Mesenchymal stem cell (in vitro differentiated cells and primary cell): ENCODE results near the gene SPNS3.

Experiments
- DNase-seq: peaks from one replicate; pipeline ENCODE4 v3.0.0-alpha.2; 2013
- H2AFZ ChIP-seq: one replicate; pipeline ENCODE4 v1.6.1; 2013; ENCODE audit warnings: low read depth, mild to moderate bottlenecking, control low read depth, inconsistent platforms, low read length, moderate library complexity
- H2AK5ac ChIP-seq: 2 replicates; pipeline ENCODE4 v1.6.1; 2013; ENCODE audit warnings: low read length, moderate library complexity, mild to moderate bottlenecking, inconsistent platforms; ENCODE audit not compliant: severe bottlenecking
- H2BK120ac ChIP-seq: one replicate; pipeline ENCODE4 v1.6.1; 2013; ENCODE audit warnings: low read depth, mild to moderate bottlenecking, inconsistent platforms, low read length, moderate library complexity
- H2BK12ac ChIP-seq, 2 experiments: one replicate each; pipeline ENCODE4 v1.6.1; 2013; ENCODE audit warnings: inconsistent platforms in 2 of 2, low read length in 2 of 2, mild to moderate bottlenecking in 2 of 2, moderate library complexity in 2 of 2, control low read depth in 1 of 2
- H2BK15ac ChIP-seq: one replicate; pipeline ENCODE4 v1.6.1; 2013; ENCODE audit warnings: mild to moderate bottlenecking, low read depth, inconsistent platforms; ENCODE audit not compliant: poor library complexity, severe bottlenecking
- H2BK5ac ChIP-seq: 2 replicates; pipeline ENCODE4 v1.6.1; 2013; ENCODE audit warnings: low read depth, mild to moderate bottlenecking, low read length, control low read depth, inconsistent platforms; ENCODE audit not compliant: poor library complexity, severe bottlenecking
- H3K14ac ChIP-seq, 2 experiments: one replicate each; pipeline ENCODE4 v1.6.1; 2013; ENCODE audit warnings: inconsistent platforms in 2 of 2, low read length in 2 of 2, control low read depth in 1 of 2, mild to moderate bottlenecking in 1 of 2, moderate library complexity in 1 of 2
- H3K18ac ChIP-seq, 2 experiments: one replicate each; pipeline ENCODE4 v1.6.1; 2013; ENCODE audit warnings: inconsistent platforms in 2 of 2, low read length in 2 of 2, control low read depth in 1 of 2, low read depth in 1 of 2, mild to moderate bottlenecking in 1 of 2
- H3K23ac ChIP-seq, 2 experiments: one replicate each; pipeline ENCODE4 v1.6.1; 2013; ENCODE audit warnings: inconsistent platforms in 2 of 2, low read length in 2 of 2, mild to moderate bottlenecking in 2 of 2, moderate library complexity in 2 of 2, control low read depth in 1 of 2
- H3K27ac ChIP-seq: 2 replicates; pipeline ENCODE4 v1.5.1; 2013; ENCODE audit warnings: mild to moderate bottlenecking, moderate library complexity, low read length, control low read depth, inconsistent platforms; ENCODE audit not compliant: poor library complexity, severe bottlenecking
- H3K27me3 ChIP-seq, 2 experiments: 2 replicates each; pipeline versions ENCODE4 v1.6.1 to v1.7.0; 2013; ENCODE audit warnings: low read length in 2 of 2, mild to moderate bottlenecking in 2 of 2, moderate library complexity in 2 of 2, control low read depth in 1 of 2, inconsistent platforms in 1 of 2; ENCODE audit not compliant: control insufficient read depth in 1 of 2, insufficient read depth in 1 of 2
- H3K36me3 ChIP-seq, 2 experiments: 2 replicates each; pipeline versions ENCODE4 v1.6.1 to v1.7.0; 2013; ENCODE audit warnings: low read length in 2 of 2, control low read depth in 1 of 2, inconsistent platforms in 1 of 2, low read depth in 1 of 2, mild to moderate bottlenecking in 1 of 2; ENCODE audit not compliant: insufficient read depth in 2 of 2, control insufficient read depth in 1 of 2
- H3K4ac ChIP-seq, 2 experiments: one replicate each; pipeline ENCODE4 v1.6.1; 2013; ENCODE audit warnings: inconsistent platforms in 2 of 2, low read length in 2 of 2, mild to moderate bottlenecking in 2 of 2, moderate library complexity in 2 of 2, control low read depth in 1 of 2, low read depth in 1 of 2
- H3K4me1 ChIP-seq: 2 replicates; pipeline ENCODE4 v1.6.1; 2013; ENCODE audit warnings: low read depth, low read length, control low read depth; ENCODE audit not compliant: control insufficient read depth, insufficient read depth
- H3K4me2 ChIP-seq: 2 replicates; pipeline ENCODE4 v1.6.1; 2013; ENCODE audit warnings: low read length, mild to moderate bottlenecking, inconsistent platforms; ENCODE audit not compliant: poor library complexity, severe bottlenecking
- H3K4me3 ChIP-seq, 2 experiments: 2 replicates each; pipeline versions ENCODE4 v1.5.1 to v1.7.0; 2013; ENCODE audit warnings: low read length in 2 of 2, mild to moderate bottlenecking in 2 of 2, control low read depth in 1 of 2, low read depth in 1 of 2; ENCODE audit not compliant: insufficient read depth in 1 of 2
- H3K79me1 ChIP-seq: replicated peaks from 2 replicates; pipeline ENCODE4 v1.6.1; 2013; ENCODE audit warnings: mild to moderate bottlenecking, control low read depth, low read length, inconsistent platforms; ENCODE audit not compliant: poor library complexity, severe bottlenecking
- H3K9ac ChIP-seq: 2 replicates; pipeline ENCODE4 v1.7.0; 2013; ENCODE audit warnings: mild to moderate bottlenecking, low read length, moderate library complexity
- H3K9me3 ChIP-seq: 2 replicates; pipeline ENCODE4 v1.7.0; 2013; ENCODE audit warnings: mild to moderate bottlenecking, low read length; ENCODE audit not compliant: control insufficient read depth
- H4K8ac ChIP-seq: one replicate; pipeline ENCODE4 v1.6.1; 2013; ENCODE audit warnings: inconsistent platforms, mild to moderate bottlenecking, low read length, moderate library complexity
- H4K91ac ChIP-seq: one replicate; pipeline ENCODE4 v1.6.1; 2013; ENCODE audit warnings: mild to moderate bottlenecking, low read length, inconsistent platforms
- WGBS: methylation state at CpG from one replicate; pipeline ENCODE4 v1.1.7; 2013; ENCODE audit warnings: mixed read lengths; 5-methylcytosine and 5-hydroxymethylcytosine counted together

SPNS3 gene

GRCh38 chr17:4504188-4504587 lies 70.4 kb downstream of the SPNS3 start:
- H3K14ac ChIP-seq = no peak overlapping the region
- no peaks in the 10 kb centered on the region for H3K9me3 ChIP-seq
- no peak overlapping the region for H2AK5ac ChIP-seq
- H3K27me3 ChIP-seq = peaks cover 49 to 81% of the 10 kb centered on the region in 2 experiments
- H3K9ac ChIP-seq = no peak overlapping the region
- no peak overlapping the region for H3K4me2 ChIP-seq
- H3K18ac ChIP-seq = no peak overlapping the region
- no peak overlapping the region for H2BK120ac ChIP-seq
- peaks cover 0 to 22% of the 10 kb centered on the region in 2 experiments for H3K36me3 ChIP-seq
- H2BK12ac ChIP-seq = no peak overlapping the region
- no peak overlapping the region for H3K4ac ChIP-seq
- no peak overlapping the region for H4K8ac ChIP-seq
- no peak overlapping the region for H3K27ac ChIP-seq
- H2BK5ac ChIP-seq = no peak overlapping the region
- peaks cover 25% of the 10 kb centered on the region for H3K4me1 ChIP-seq
- no peak for DNase-seq
- WGBS = 87% methylated on average over 5 of the region's 5 CpGs
- H3K4me3 ChIP-seq = no peak overlapping the region
- H3K23ac ChIP-seq = no peak overlapping the region
- no peaks in the 10 kb centered on the region for H3K79me1 ChIP-seq
- no peak overlapping the region for H4K91ac ChIP-seq
- H2BK15ac ChIP-seq = no peak overlapping the region
- no peak overlapping the region for H2AFZ ChIP-seq

GRCh38 chr17:4505187-4505586 lies 71.4 kb downstream of the SPNS3 start:
- H3K4ac ChIP-seq = no peak overlapping the region
- no peak overlapping the region for H2BK5ac ChIP-seq
- no peak overlapping the region for H2BK12ac ChIP-seq
- H3K23ac ChIP-seq = no peak overlapping the region
- no peak overlapping the region for H3K4me2 ChIP-seq
- H3K27ac ChIP-seq = no peak overlapping the region
- H3K27me3 ChIP-seq = peaks cover 43 to 81% of the 10 kb centered on the region in 2 experiments
- no peaks in the 10 kb centered on the region for H3K79me1 ChIP-seq
- H4K91ac ChIP-seq = no peak overlapping the region
- H3K9ac ChIP-seq = no peak overlapping the region
- H3K9me3 ChIP-seq = no peaks in the 10 kb centered on the region
- H2BK120ac ChIP-seq = no peak overlapping the region
- no peak for DNase-seq
- H3K36me3 ChIP-seq = peaks cover 0 to 25% of the 10 kb centered on the region in 2 experiments
- H3K18ac ChIP-seq = no peak overlapping the region
- H3K14ac ChIP-seq = no peak overlapping the region
- no peak overlapping the region for H2AFZ ChIP-seq
- H4K8ac ChIP-seq = no peak overlapping the region
- peaks cover 18% of the 10 kb centered on the region for H3K4me1 ChIP-seq
- no peak overlapping the region for H3K4me3 ChIP-seq
- no peak overlapping the region for H2AK5ac ChIP-seq
- H2BK15ac ChIP-seq = no peak overlapping the region
- 96% methylated on average over 5 of the region's 5 CpGs for WGBS

- Histone ChIP-seq H2AK5ac (no peak overlapping the region), H3K4ac (no peak overlapping the region), H3K9me3 (no peaks in the 10 kb centered on the region), H3K9ac (no peak overlapping the region), H3K14ac (no peak overlapping the region), H3K27ac (no peak overlapping the region), H3K4me3 (no peak overlapping the region), H3K4me2 (no peak overlapping the region), H3K18ac (no peak overlapping the region), H2BK15ac (no peak overlapping the region), H2BK5ac (no peak overlapping the region), H3K27me3 (peaks cover 40 to 80% of the 10 kb centered on the region in 2 experiments), H2AFZ (no peak overlapping the region), H2BK120ac (no peak overlapping the region), H3K23ac (no peak overlapping the region), H3K4me1 (peaks cover 10% of the 10 kb centered on the region), H3K79me1 (no peaks in the 10 kb centered on the region), H4K91ac (no peak overlapping the region), H2BK12ac (no peak overlapping the region), H4K8ac (no peak overlapping the region), H3K36me3 (peaks cover 0 to 30% of the 10 kb centered on the region in 2 experiments)
- 69% methylated on average over 8 of the region's 13 CpGs for WGBS
- no peak for DNase-seq
These were observed 72.6 kb downstream of the SPNS3 start for GRCh38 chr17:4506175-4506813.

- Histone ChIP-seq H4K8ac (no peak overlapping the region), H3K4me3 (no peak overlapping the region), H2BK120ac (no peak overlapping the region), H3K36me3 (peaks cover 0 to 30% of the 10 kb centered on the region in 2 experiments), H3K27ac (no peak overlapping the region), H3K27me3 (peaks cover 37 to 80% of the 10 kb centered on the region in 2 experiments), H2BK12ac (no peak overlapping the region), H3K79me1 (peaks cover 2% of the 10 kb centered on the region), H4K91ac (peak overlapping the region; percentile 31), H2AFZ (no peak overlapping the region), H3K14ac (no peak overlapping the region), H3K18ac (no peak overlapping the region), H3K4me1 (peaks cover 8% of the 10 kb centered on the region), H3K9ac (no peak overlapping the region), H2BK5ac (no peak overlapping the region), H3K4ac (no peak overlapping the region), H2AK5ac (no peak overlapping the region), H3K9me3 (no peaks in the 10 kb centered on the region), H3K4me2 (no peak overlapping the region), H2BK15ac (no peak overlapping the region), H3K23ac (no peak overlapping the region)
- DNase-seq = no peak
- 79% methylated on average over 8 of the region's 8 CpGs for WGBS
These were observed 73.2 kb downstream of the SPNS3 start for GRCh38 chr17:4506892-4507291.
